Transverse colon (tissue), 4 donors: Measurements from ENCODE around the gene SP2. TPM values are rescaled to one million over a fixed set of nuclear protein-coding genes. Genes with fewer than 3 reads are reported as not detected.

Source experiments
- DNase-seq: peaks from one replicate; pipeline ENCODE4 v3.0.0-alpha.2; 2019
- H3K27ac ChIP-seq, 4 donors: fragments of 200-600 bp; sonication (generic); 2 replicates each; pipeline ENCODE4 v1.5.1; 2016 to 2018; ENCODE audit warnings: inconsistent platforms in 4 of 4
- H3K27me3 ChIP-seq: fragments of 200-600 bp; sonication (generic); 2 replicates; pipeline ENCODE4 v1.5.1; 2017; ENCODE audit warnings: inconsistent platforms
- H3K36me3 ChIP-seq, 4 donors: fragments of 200-600 bp; sonication (generic); 2 replicates each; pipeline ENCODE4 v1.5.1; 2017 to 2019; ENCODE audit warnings: inconsistent platforms in 4 of 4
- H3K4me1 ChIP-seq, 4 donors: fragments of 200-600 bp; sonication (generic); 2 replicates each; pipeline ENCODE4 v1.5.1; 2017 to 2020; ENCODE audit warnings: inconsistent platforms in 4 of 4
- H3K4me3 ChIP-seq, 4 donors: fragments of 200-600 bp; sonication (generic); 1 replicate in 1 of 4; 2 replicates in 3 of 4; pipeline versions ENCODE4 v1.5.1 to v1.6.1; 2017 to 2019; ENCODE audit warnings: inconsistent platforms in 4 of 4
- H3K9me3 ChIP-seq, 2 donors: fragments of 200-600 bp; sonication (generic); 2 replicates each; pipeline ENCODE4 v1.5.1; 2017 to 2019; ENCODE audit warnings: inconsistent platforms in 2 of 2
- CTCF ChIP-seq, 5 experiments: fragments of 200-600 bp in 3 of 5; fragments of 450-650 bp in 2 of 5; sonication (generic) in 3 of 5; IDR thresholded peaks; 1 replicate in 2 of 5; 2 replicates in 3 of 5; pipeline ENCODE4 v1.5.1; 2016 to 2017; ENCODE audit warnings: antibody characterized with exemption in 5 of 5, inconsistent platforms in 3 of 5, mild to moderate bottlenecking in 2 of 5, moderate library complexity in 1 of 5
- EP300 ChIP-seq: sonication (generic); formaldehyde crosslinking; IDR thresholded peaks from one replicate; pipeline ENCODE4 v1.6.1; 2017; ENCODE audit warnings: antibody characterized with exemption, low read depth
- POLR2A ChIP-seq: fragments of 450-650 bp; IDR thresholded peaks from one replicate; pipeline ENCODE4 v1.6.1; 2016; ENCODE audit warnings: antibody characterized with exemption, mild to moderate bottlenecking, moderate library complexity
- POLR2AphosphoS5 ChIP-seq, 3 donors: sonication (generic); formaldehyde crosslinking; IDR thresholded peaks; one replicate each; pipeline ENCODE4 v1.6.1; 2016; ENCODE audit warnings: antibody characterized with exemption in 3 of 3
- WGBS, 2 donors: methylation state at CpG; one replicate each; pipeline ENCODE4 v1.1.5; 2018; ENCODE audit warnings: low coverage in 1 of 2; 5-methylcytosine and 5-hydroxymethylcytosine counted together
- in situ Hi-C, 4 donors: fragments of 200-750 bp; cut with MboI; loops; one replicate each; pipeline versions ENCODE4 v1.15.0 to v1.15.1; 2017; ENCODE audit warnings: low sequenced_read_pairs in 3 of 4, low pct_ligation_motif_present in 1 of 4, low pct_unique_long_range_greater_than_20kb in 1 of 4
- intact Hi-C: fragments of 100-400 bp; cut with DNase I; formaldehyde crosslinking; loops from one replicate; pipeline ENCODE4 v1.15.1; 2023; ENCODE audit warnings: low total_unique reads
- total RNA-seq, 4 donors: library from RNA; depleted of rRNA; stranded (reverse); fragments of >200 nt; gene quantifications; one replicate each; pipeline ENCODE4 v1.1.0, GENCODE V29; 2016

Gene SP2
- total RNA-seq, 4 donors from 2014 or later: 8.3 to 22.1 (median 17.4) TPM

- 62% methylated on average over 10 of the region's 10 CpGs; no CpG with 5 or more reads in 1 of the 2 donors for WGBS, 2 donors
- Histone ChIP-seq H3K27me3 (no peaks in the 10 kb centered on the region), H3K36me3 (no peaks in the 10 kb centered on the region), H3K9me3 (no peaks in the 10 kb centered on the region), H3K4me3 (no peak overlapping the region), H3K4me1 (peaks cover 24 to 81% (median 49%) of the 10 kb centered on the region in 4 donors), H3K27ac (peak overlapping the region; percentile 53 to 93 (median 90))
- in situ Hi-C loops: no loop called here
- DNase-seq: no peak
- TF ChIP-seq POLR2A: peak; percentile 11
- TF ChIP-seq EP300: no peak
- no peak for TF ChIP-seq POLR2AphosphoS5 (IDR thresholded peaks at IDR 0.05)
- no peak for TF ChIP-seq CTCF (IDR thresholded peaks at IDR 0.05)
- intact Hi-C loops: loop anchor here (5.0 to 10.0 kb wide), 2 partner anchors 44 to 101 kb away; partner anchors contain the start of gene SCRN2
These were observed 49.8 kb downstream of the SP2 start for GRCh38 chr17:47945529-47946508.

GRCh38 chr17:47946516-47946915 is 50.5 kb downstream of the SP2 start:
- TF ChIP-seq EP300: no peak
- TF ChIP-seq CTCF (IDR thresholded peaks at IDR 0.05): no peak
- TF ChIP-seq POLR2AphosphoS5 (IDR thresholded peaks at IDR 0.05): no peak
- no peak for TF ChIP-seq POLR2A
- 95% methylated on average over 6 of the region's 6 CpGs; no CpG with 5 or more reads in 1 of the 2 donors for WGBS, 2 donors
- Histone ChIP-seq H3K4me1 (peaks cover 24 to 84% (median 53%) of the 10 kb centered on the region in 4 donors), H3K27me3 (no peaks in the 10 kb centered on the region), H3K9me3 (no peaks in the 10 kb centered on the region), H3K27ac (peak overlapping the region; percentile 53 to 93 (median 90)), H3K36me3 (no peaks in the 10 kb centered on the region), H3K4me3 (no peak overlapping the region)
- in situ Hi-C loops (no loop called here), intact Hi-C loops (loop anchor here (5.0 to 10.0 kb wide), 2 partner anchors 44 to 102 kb away; partner anchors contain the start of gene SCRN2)
- DNase-seq: no peak

DNA sequence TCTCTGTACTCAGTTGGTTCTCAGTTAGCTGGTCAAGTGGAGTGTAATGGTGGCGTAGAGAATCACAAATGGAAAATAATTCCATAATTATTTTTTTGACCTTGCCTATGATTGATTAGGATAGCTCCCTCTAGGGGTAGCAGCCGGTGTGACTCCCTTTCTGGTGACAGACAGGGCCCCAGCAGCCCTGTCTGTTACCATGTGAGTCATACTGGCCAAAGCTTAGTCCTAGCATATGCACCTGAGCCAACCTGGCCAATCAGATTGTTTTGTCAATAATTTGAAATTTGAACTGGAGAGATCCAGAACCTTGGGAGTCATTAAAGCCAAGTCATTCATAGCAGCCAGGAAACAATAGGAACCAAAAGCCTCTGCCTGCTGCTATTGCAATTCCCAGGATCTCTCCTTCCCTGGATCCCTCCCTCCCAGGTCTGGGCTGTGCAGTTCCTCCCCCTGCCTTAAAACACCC is 50.9 kb downstream of the SP2 start:
- intact Hi-C loops: loop anchor here (5.0 to 10.0 kb wide), 2 partner anchors 45 to 102 kb away; partner anchors contain the start of gene SCRN2
- H3K9me3 ChIP-seq: no peaks in the 10 kb centered on the region
- H3K4me1 ChIP-seq: peaks cover 24 to 88% (median 56%) of the 10 kb centered on the region in 4 donors
- H3K27ac ChIP-seq: peak overlapping the region; percentile 53 to 93 (median 90)
- in situ Hi-C loops: no loop called here
- H3K4me3 ChIP-seq: no peak overlapping the region
- TF ChIP-seq CTCF (IDR thresholded peaks at IDR 0.05) (peak; percentile 75 to 93 (median 90)), POLR2A (peak; percentile 45), POLR2AphosphoS5 (IDR thresholded peaks at IDR 0.05) (peak; percentile 11 to 64 (median 28)), EP300 (no peak)
- DNase-seq: peak; percentile 90
- H3K27me3 ChIP-seq: no peaks in the 10 kb centered on the region
- 28 to 38% methylated on average over 1 to 2 of the region's 2 CpGs for WGBS, 2 donors
- H3K36me3 ChIP-seq: no peaks in the 10 kb centered on the region

DNA sequence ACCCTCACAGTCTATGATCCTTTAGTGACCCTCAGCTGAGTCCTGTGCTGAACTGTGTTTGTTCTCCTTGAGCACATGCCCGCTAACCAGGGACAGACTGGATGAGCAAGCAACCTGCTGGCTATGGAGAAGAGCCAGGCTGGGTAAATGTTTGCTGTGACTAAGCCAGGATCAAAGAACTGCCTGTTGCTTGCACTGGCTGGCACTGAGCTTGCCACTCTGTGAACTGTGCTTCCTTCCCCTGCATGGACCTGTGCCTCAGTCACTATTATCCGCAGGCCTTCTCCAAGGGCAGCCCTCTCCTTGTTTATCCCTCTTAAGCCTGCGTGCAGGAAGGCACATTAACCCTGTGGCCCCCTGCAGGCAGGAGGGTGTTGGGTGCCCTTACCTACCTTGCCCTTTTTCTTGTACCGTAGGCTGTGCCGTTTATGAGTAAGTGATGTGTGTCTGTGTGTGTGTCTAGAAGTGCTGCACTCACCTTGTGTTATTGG is 52.7 kb downstream of the SP2 start:
- no peak overlapping the region for H3K4me3 ChIP-seq
- in situ Hi-C loops: no loop called here
- intact Hi-C loops: loop anchor here (5.0 to 10.0 kb wide), 2 partner anchors 46 to 104 kb away; partner anchors contain the start of gene SCRN2
- peak overlapping the region; percentile 88 to 93 (median 90) for H3K27ac ChIP-seq
- H3K4me1 ChIP-seq: peaks cover 20 to 83% (median 60%) of the 10 kb centered on the region in 4 donors
- DNase-seq: no peak
- 0 to 12% methylated on average over 2 to 5 of the region's 5 CpGs for WGBS, 2 donors
- H3K27me3 ChIP-seq: no peaks in the 10 kb centered on the region
- TF ChIP-seq EP300 (no peak), POLR2A (peak; percentile 57), POLR2AphosphoS5 (IDR thresholded peaks at IDR 0.05) (peak in 2 of 3 donors; percentile 41 to 46)
- H3K9me3 ChIP-seq: no peaks in the 10 kb centered on the region
- no peaks in the 10 kb centered on the region for H3K36me3 ChIP-seq
